GM12873 (cell line): ENCODE data around the gene NFATC1.

Experiments
- CTCF ChIP-seq: IDR thresholded peaks from 2 replicates; pipeline ENCODE4 v1.5.1; 2012; ENCODE audit warnings: low read depth, mild to moderate bottlenecking, moderate library complexity, low read length, control low read depth; ENCODE audit not compliant: insufficient read depth; ENCODE audit errors: missing control alignments

The NFATC1 gene

GRCh38 chr18:79400091-79400590, 4.4 kb downstream of the NFATC1 start:
- no peak for TF ChIP-seq CTCF

GRCh38 chr18:79400591-79401381, 5.1 kb downstream of the NFATC1 start:
- no peak for TF ChIP-seq CTCF

GRCh38 chr18:79401494-79402208, 5.9 kb downstream of the NFATC1 start:
- no peak for TF ChIP-seq CTCF

GRCh38 chr18:79402209-79402576, 6.5 kb downstream of the NFATC1 start:
- no peak for TF ChIP-seq CTCF

- no peak for TF ChIP-seq CTCF
These were observed 7.4 kb downstream of the NFATC1 start for GRCh38 chr18:79402977-79403722.

GRCh38 chr18:79403723-79404566, 8.2 kb downstream of the NFATC1 start:
- TF ChIP-seq CTCF, result no peak
